HepG2 (cell line): Measurements from ENCODE around the gene LSMEM2. TPM values are rescaled to one million over a fixed set of nuclear protein-coding genes. Genes with fewer than 3 reads are reported as not detected.

Source experiments
- AGO2 ChIP-seq: fragments of 200-400 bp; formaldehyde crosslinking; optimal IDR thresholded peaks from 2 replicates; pipeline ENCODE3; 2017; ENCODE audit warnings: mild to moderate bottlenecking, low read depth, low read length, moderate library complexity
- CENPT ChIP-seq: sonication (generic); formaldehyde crosslinking; IDR thresholded peaks from 2 replicates; pipeline ENCODE4 v1.8.0; 2022; ENCODE audit warnings: low read depth, mild to moderate bottlenecking, moderate library complexity, missing genetic modification reagents
- CSRNP1 ChIP-seq: sonication (generic); formaldehyde crosslinking; IDR thresholded peaks from 2 replicates; pipeline ENCODE4 v1.8.1; 2023; ENCODE audit warnings: mild to moderate bottlenecking, missing genetic modification reagents
- GMEB2 ChIP-seq: IDR thresholded peaks from 2 replicates; pipeline ENCODE4 v1.6.1; 2016; ENCODE audit warnings: missing biosample characterization, missing genetic modification reagents, low read depth
- KDM5B ChIP-seq: sonication (generic); formaldehyde crosslinking; IDR thresholded peaks from 2 replicates; pipeline ENCODE4 v1.4.0; 2020; ENCODE audit warnings: missing genetic modification reagents, mild to moderate bottlenecking, borderline replicate concordance
- MBNL3 ChIP-seq: fragments of 250-450 bp; sonication (Bioruptor Pico); conservative IDR thresholded peaks from 2 replicates; pipeline ENCODE4 v1.8.0; 2022; ENCODE audit warnings: mild to moderate bottlenecking, inconsistent platforms
- NR2F6 ChIP-seq, 2 experiments: IDR thresholded peaks; 2 replicates each; pipeline ENCODE4 v1.6.1; 2016; ENCODE audit warnings: antibody characterized with exemption in 1 of 2, mild to moderate bottlenecking in 1 of 2
- NRL ChIP-seq: sonication (generic); formaldehyde crosslinking; IDR thresholded peaks from 2 replicates; pipeline ENCODE4 v1.5.0; 2020; ENCODE audit warnings: missing genetic modification reagents, mild to moderate bottlenecking, moderate library complexity, borderline replicate concordance
- RORA ChIP-seq: sonication (generic); formaldehyde crosslinking; IDR thresholded peaks from 2 replicates; pipeline ENCODE4 v1.5.0; 2020; ENCODE audit warnings: mild to moderate bottlenecking, missing genetic modification reagents, moderate library complexity
- THYN1 ChIP-seq: sonication (generic); formaldehyde crosslinking; IDR thresholded peaks from 2 replicates; pipeline ENCODE4 v1.8.1; 2023; ENCODE audit warnings: low read depth, mild to moderate bottlenecking, moderate library complexity, missing genetic modification reagents, borderline replicate concordance
- XRCC5 ChIP-seq: fragments of 200-400 bp; formaldehyde crosslinking; optimal IDR thresholded peaks from 2 replicates; pipeline ENCODE3; 2017; ENCODE audit warnings: mild to moderate bottlenecking, low read length
- ZFP62 ChIP-seq: sonication (generic); formaldehyde crosslinking; IDR thresholded peaks from 2 replicates; pipeline ENCODE4 v1.4.0; 2020; ENCODE audit warnings: missing genetic modification reagents
- ZFP91 ChIP-seq: sonication (generic); formaldehyde crosslinking; IDR thresholded peaks from 2 replicates; pipeline ENCODE4 v1.9.0; 2022; ENCODE audit warnings: missing genetic modification reagents, mild to moderate bottlenecking, borderline replicate concordance
- ZNF180 ChIP-seq: sonication (generic); formaldehyde crosslinking; IDR thresholded peaks from 2 replicates; pipeline ENCODE4 v1.4.0; 2020; ENCODE audit warnings: low read depth, missing genetic modification reagents, borderline replicate concordance
- ZNF232 ChIP-seq: sonication (generic); formaldehyde crosslinking; IDR thresholded peaks from 2 replicates; pipeline ENCODE4 v1.4.0; 2020; ENCODE audit warnings: missing genetic modification reagents, borderline replicate concordance
- ZNF512 ChIP-seq: sonication (generic); formaldehyde crosslinking; IDR thresholded peaks from 2 replicates; pipeline ENCODE4 v1.4.0; 2020; ENCODE audit warnings: mild to moderate bottlenecking, missing genetic modification reagents
- polyA plus RNA-seq, 8 experiments: library from polyadenylated mRNA; depleted of rRNA in 3 of 8; stranded (reverse) in 7 of 8; unstranded in 1 of 8; fragments of >200 nt; fragmentation: Illumina TruSeq in 4 of 8; extraction: Trizol in 4 of 8; gene quantifications; 2 replicates each; pipeline versions ENCODE4 v1.2.1 to v1.2.3, GENCODE V29; 2011 to 2016; ENCODE audit warnings: low read depth in 4 of 8, missing spikeins in 1 of 8, mixed read lengths in 1 of 8; ENCODE audit not compliant: insufficient read depth in 1 of 8
- total RNA-seq, 5 experiments: library from RNA; depleted of rRNA; stranded (reverse); fragments of >200 nt; fragmentation: Illumina TruSeq; extraction: Trizol; gene quantifications; 2 replicates each; pipeline ENCODE4 v1.2.3, GENCODE V29; 2016; ENCODE audit warnings: low read depth in 1 of 5
- TF ChIP-seq, protein P1 (sequence below): sonication (generic); formaldehyde crosslinking; IDR thresholded peaks from 2 replicates; pipeline ENCODE4 v1.4.0; 2020; ENCODE audit warnings: missing genetic modification reagents, borderline replicate concordance
- TF ChIP-seq, protein P2 (sequence below): sonication (generic); formaldehyde crosslinking; IDR thresholded peaks from 2 replicates; pipeline ENCODE4 v1.5.0; 2020; ENCODE audit warnings: missing genetic modification reagents

The LSMEM2 gene
- total and polyA plus RNA-seq, 2 of the 13 experiments (the other 11 are each of a cell fraction or from before 2014, with no cell fraction given): 0.07 to 0.41 TPM

DNA sequence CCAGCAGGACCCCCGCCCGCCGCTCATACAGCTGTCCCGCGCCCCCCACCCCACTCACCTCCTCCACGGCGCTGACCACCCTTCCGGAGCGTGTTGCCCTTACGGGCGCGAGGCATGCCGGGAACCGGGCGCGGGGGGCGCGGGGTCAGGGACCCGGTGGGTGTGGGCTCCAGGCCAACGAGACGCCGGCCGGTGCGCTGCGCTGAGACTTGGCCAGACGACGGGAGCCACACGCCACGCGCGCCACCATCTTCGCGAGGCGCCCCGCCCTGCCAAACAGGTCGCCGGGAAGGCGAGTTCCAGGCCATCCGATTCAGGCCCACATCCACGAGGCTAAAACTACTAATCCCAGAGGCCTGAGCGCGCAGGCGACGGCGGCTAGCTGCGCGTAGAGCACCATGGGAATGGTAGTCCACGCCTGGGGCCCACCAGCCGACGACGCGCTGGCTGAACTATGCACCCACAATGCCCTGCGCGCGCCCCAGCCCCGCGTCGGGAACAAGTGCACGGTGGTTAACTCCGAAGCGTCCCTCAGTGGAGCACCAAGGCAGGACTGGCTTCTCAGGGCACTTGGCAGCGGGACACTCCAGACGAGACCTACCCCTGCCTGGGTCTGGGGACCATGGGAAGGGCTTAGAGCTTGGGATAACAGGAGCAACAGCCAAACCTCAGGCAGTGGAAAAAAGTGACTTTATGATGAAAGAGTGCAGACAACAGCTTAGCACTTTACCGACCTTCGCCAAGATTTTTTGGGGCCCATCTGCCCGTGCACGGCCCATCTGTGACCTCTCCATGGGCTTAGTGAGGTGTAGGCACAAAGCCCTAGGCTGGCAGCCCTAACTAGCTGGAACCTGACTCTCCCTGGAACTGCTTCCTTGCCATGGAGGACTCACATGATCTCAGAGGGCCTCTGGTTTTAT, 13.5 kb downstream of the LSMEM2 start, which contains the start of gene IFRD2 (continued):
- TF ChIP-seq ZNF512 (CRISPR knock-in tag): no peak
- no peak for TF ChIP-seq AGO2
- peak; percentile 93 for TF ChIP-seq GMEB2 (CRISPR knock-in tag)
- TF ChIP-seq XRCC5: peak; percentile 86
- TF ChIP-seq THYN1 (CRISPR knock-in tag): no peak
- TF ChIP-seq ZFP91 (CRISPR knock-in tag): peak; percentile 89
- TF ChIP-seq RORA: no peak
- no peak for TF ChIP-seq NR2F6 (IDR thresholded peaks at IDR 0.05)
- TF ChIP-seq NR2F6 (CRISPR knock-in tag; IDR thresholded peaks at IDR 0.05): peak; percentile 54
- TF ChIP-seq MBNL3: no peak
- TF ChIP-seq, protein P1, sequence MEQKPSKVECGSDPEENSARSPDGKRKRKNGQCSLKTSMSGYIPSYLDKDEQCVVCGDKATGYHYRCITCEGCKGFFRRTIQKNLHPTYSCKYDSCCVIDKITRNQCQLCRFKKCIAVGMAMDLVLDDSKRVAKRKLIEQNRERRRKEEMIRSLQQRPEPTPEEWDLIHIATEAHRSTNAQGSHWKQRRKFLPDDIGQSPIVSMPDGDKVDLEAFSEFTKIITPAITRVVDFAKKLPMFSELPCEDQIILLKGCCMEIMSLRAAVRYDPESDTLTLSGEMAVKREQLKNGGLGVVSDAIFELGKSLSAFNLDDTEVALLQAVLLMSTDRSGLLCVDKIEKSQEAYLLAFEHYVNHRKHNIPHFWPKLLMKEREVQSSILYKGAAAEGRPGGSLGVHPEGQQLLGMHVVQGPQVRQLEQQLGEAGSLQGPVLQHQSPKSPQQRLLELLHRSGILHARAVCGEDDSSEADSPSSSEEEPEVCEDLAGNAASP (CRISPR knock-in tag): 0 out of 2 replicates have a peak, but pooled peaks have one; percentile 25
- TF ChIP-seq ZNF232: no peak
- TF ChIP-seq, protein P2, sequence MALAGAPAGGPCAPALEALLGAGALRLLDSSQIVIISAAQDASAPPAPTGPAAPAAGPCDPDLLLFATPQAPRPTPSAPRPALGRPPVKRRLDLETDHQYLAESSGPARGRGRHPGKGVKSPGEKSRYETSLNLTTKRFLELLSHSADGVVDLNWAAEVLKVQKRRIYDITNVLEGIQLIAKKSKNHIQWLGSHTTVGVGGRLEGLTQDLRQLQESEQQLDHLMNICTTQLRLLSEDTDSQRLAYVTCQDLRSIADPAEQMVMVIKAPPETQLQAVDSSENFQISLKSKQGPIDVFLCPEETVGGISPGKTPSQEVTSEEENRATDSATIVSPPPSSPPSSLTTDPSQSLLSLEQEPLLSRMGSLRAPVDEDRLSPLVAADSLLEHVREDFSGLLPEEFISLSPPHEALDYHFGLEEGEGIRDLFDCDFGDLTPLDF (CRISPR knock-in tag): peak; percentile 88
- TF ChIP-seq ZFP62 (CRISPR knock-in tag): peak; percentile 99
- peak; percentile 55; the same call in 1 of the 2 replicates for TF ChIP-seq ZNF180 (CRISPR knock-in tag)
- peak; percentile 82; the same call in 1 of the 2 replicates for TF ChIP-seq KDM5B
- TF ChIP-seq CENPT: no peak
- TF ChIP-seq NRL: no peak; the same call in 1 of the 2 replicates
- no peak for TF ChIP-seq CSRNP1 (CRISPR knock-in tag)
